H1 (cell line): ENCODE measurements around the gene OR9A4. TPM values are rescaled to one million over a fixed set of nuclear protein-coding genes. Genes with fewer than 3 reads are reported as not detected.

Experiments used
- CTCF ChIA-PET: fragments of 300-600 bp; sonication (Branson Sonifier 250); formaldehyde crosslinking; loops from one replicate; lab custom pipeline; 2021; ENCODE audit not compliant: partially characterized antibody; lab: Charles Lee
- POLR2A ChIA-PET: fragments of 300-600 bp; sonication (Branson Sonifier 250); formaldehyde crosslinking; loops from one replicate; lab custom pipeline; 2021; ENCODE audit warnings: inconsistent platforms; ENCODE audit not compliant: partially characterized antibody; lab: Charles Lee
- DNase-seq, 2 experiments: peaks; one replicate each; pipeline versions ENCODE4 v3.0.0 to v3.0.0-alpha.2; 2010 to 2022; ENCODE audit warnings: low spot score in 2 of 2, low read depth in 1 of 2, mixed read lengths in 1 of 2
- FAIRE-seq: peaks from 2 replicates; lab custom pipeline; 2011; peaks lifted over from hg19 to GRCh38; lab: Jason Lieb, UNC
- H2AFZ ChIP-seq: 2 replicates; pipeline ENCODE4 v1.8.1; 2012; ENCODE audit warnings: low read length, inconsistent platforms
- H2AK5ac ChIP-seq: 2 replicates; pipeline ENCODE4 v1.6.1; 2013; ENCODE audit warnings: low read depth, low read length
- H2BK120ac ChIP-seq: replicated peaks from 2 replicates; pipeline ENCODE3; 2013; ENCODE audit warnings: low read depth, low read length, inconsistent platforms
- H2BK12ac ChIP-seq: 2 replicates; pipeline ENCODE4 v1.6.1; 2013; ENCODE audit warnings: low read depth, low read length
- H2BK15ac ChIP-seq: 2 replicates; pipeline ENCODE4 v1.6.1; 2013; ENCODE audit warnings: low read length
- H2BK20ac ChIP-seq: 2 replicates; pipeline ENCODE4 v1.6.1; 2013; ENCODE audit warnings: low read length
- H2BK5ac ChIP-seq: 2 replicates; pipeline ENCODE4 v1.6.1; 2013; ENCODE audit warnings: low read depth, low read length
- H3K14ac ChIP-seq: 2 replicates; pipeline ENCODE4 v1.6.1; 2013; ENCODE audit warnings: inconsistent platforms; ENCODE audit not compliant: insufficient read length
- H3K18ac ChIP-seq: 2 replicates; pipeline ENCODE4 v1.6.1; 2013; ENCODE audit warnings: low read length; ENCODE audit errors: extremely low read depth
- H3K23ac ChIP-seq: 2 replicates; pipeline ENCODE4 v1.6.1; 2013; ENCODE audit warnings: inconsistent platforms; ENCODE audit not compliant: insufficient read length
- H3K23me2 ChIP-seq: 2 replicates; pipeline ENCODE4 v1.6.1; 2013; ENCODE audit warnings: low read depth, low read length
- H3K27ac ChIP-seq: 2 replicates; pipeline ENCODE4 v1.6.1; 2011; ENCODE audit warnings: low read depth, low read length, inconsistent platforms
- H3K27me3 ChIP-seq, 4 experiments: replicated peaks in 1 of 4; 1 replicate in 1 of 4; 2 replicates in 3 of 4; pipeline versions ENCODE4 v1.6.1 to v1.8.1; 2011 to 2013; ENCODE audit warnings: low read length in 3 of 4, mild to moderate bottlenecking in 3 of 4, inconsistent platforms in 2 of 4, mixed read lengths in 2 of 4, moderate library complexity in 1 of 4; ENCODE audit not compliant: control insufficient read depth in 3 of 4, insufficient read depth in 3 of 4; ENCODE audit errors: extremely low read depth in 1 of 4
- H3K36me3 ChIP-seq, 4 experiments: 2 replicates each; pipeline versions ENCODE4 v1.6.1 to v1.8.1; 2011 to 2013; ENCODE audit warnings: mild to moderate bottlenecking in 4 of 4, low read length in 3 of 4, moderate library complexity in 2 of 4, control low read depth in 1 of 4, inconsistent platforms in 1 of 4; ENCODE audit not compliant: insufficient read depth in 4 of 4, control insufficient read depth in 2 of 4
- H3K4ac ChIP-seq: replicated peaks from 2 replicates; pipeline ENCODE3; 2013; ENCODE audit warnings: low read length, low read depth, mixed read lengths, inconsistent platforms; ENCODE audit not compliant: insufficient read length
- H3K4me1 ChIP-seq, 4 experiments: replicated peaks in 1 of 4; 1 replicate in 1 of 4; 2 replicates in 3 of 4; pipeline versions ENCODE4 v1.6.1 to v1.8.1; 2011 to 2013; ENCODE audit warnings: low read length in 3 of 4, inconsistent platforms in 2 of 4, mixed read lengths in 1 of 4; ENCODE audit not compliant: insufficient read depth in 4 of 4, control insufficient read depth in 3 of 4
- H3K4me2 ChIP-seq, 2 experiments: 2 replicates each; pipeline versions ENCODE4 v1.6.1 to v1.8.1; 2011 to 2013; ENCODE audit warnings: low read depth in 2 of 2, low read length in 2 of 2, control low read depth in 1 of 2, inconsistent platforms in 1 of 2, mild to moderate bottlenecking in 1 of 2; ENCODE audit not compliant: insufficient read depth in 1 of 2
- H3K4me3 ChIP-seq, 4 experiments: fragments of 200-600, 300-600 bp in 1 of 4; sonication (generic), shearing (Covaris generic), sonication (Bioruptor Twin) in 1 of 4; 2 replicates each; pipeline versions ENCODE4 v1.5.1 to v1.8.1; 2011 to 2016; ENCODE audit warnings: low read length in 4 of 4, low read depth in 3 of 4, control low read depth in 2 of 4, inconsistent platforms in 2 of 4, mild to moderate bottlenecking in 2 of 4, mixed read lengths in 1 of 4, moderate library complexity in 1 of 4; ENCODE audit not compliant: insufficient read depth in 2 of 4; ENCODE audit errors: extremely low read depth in 1 of 4
- H3K56ac ChIP-seq: replicated peaks from 2 replicates; pipeline ENCODE3; 2013; ENCODE audit warnings: low read depth, mild to moderate bottlenecking, mixed read lengths, low read length, inconsistent platforms; ENCODE audit not compliant: insufficient read length
- H3K79me1 ChIP-seq: 2 replicates; pipeline ENCODE4 v1.6.1; 2013; ENCODE audit warnings: low read depth, low read length, control low read depth
- H3K79me2 ChIP-seq, 2 experiments: 2 replicates each; pipeline versions ENCODE4 v1.6.1 to v1.8.1; 2012 to 2013; ENCODE audit warnings: low read length in 2 of 2, mild to moderate bottlenecking in 2 of 2, inconsistent platforms in 1 of 2; ENCODE audit not compliant: insufficient read depth in 2 of 2, control insufficient read depth in 1 of 2
- H3K9ac ChIP-seq, 4 experiments: replicated peaks in 1 of 4; 1 replicate in 1 of 4; 2 replicates in 3 of 4; pipeline versions ENCODE4 v1.6.1 to v1.8.1; 2011 to 2013; ENCODE audit warnings: low read depth in 3 of 4, low read length in 3 of 4, control low read depth in 2 of 4, mild to moderate bottlenecking in 2 of 4, moderate library complexity in 2 of 4, inconsistent platforms in 1 of 4; ENCODE audit errors: extremely low read depth in 1 of 4
- H3K9me3 ChIP-seq, 2 experiments: 2 replicates each; pipeline versions ENCODE4 v1.6.1 to v1.8.1; 2012 to 2013; ENCODE audit warnings: mild to moderate bottlenecking in 2 of 2, moderate library complexity in 2 of 2, control low read depth in 1 of 2, inconsistent platforms in 1 of 2, low read depth in 1 of 2, low read length in 1 of 2, mixed read lengths in 1 of 2; ENCODE audit not compliant: insufficient read depth in 2 of 2
- H4K20me1 ChIP-seq, 2 experiments: replicated peaks in 1 of 2; 2 replicates each; pipeline versions ENCODE3 to v1.8.1; 2011 to 2013; ENCODE audit warnings: inconsistent platforms in 2 of 2, low read length in 2 of 2, mild to moderate bottlenecking in 1 of 2; ENCODE audit not compliant: insufficient read depth in 2 of 2, control insufficient read depth in 1 of 2
- H4K5ac ChIP-seq: 2 replicates; pipeline ENCODE4 v1.6.1; 2013; ENCODE audit warnings: low read length, low read depth, mixed read lengths, inconsistent platforms; ENCODE audit not compliant: insufficient read length
- H4K8ac ChIP-seq: 2 replicates; pipeline ENCODE4 v1.8.0; 2013; ENCODE audit warnings: mild to moderate bottlenecking, moderate library complexity, low read length, inconsistent platforms; ENCODE audit not compliant: insufficient read depth; ENCODE audit errors: extremely low read depth
- H4K91ac ChIP-seq: replicated peaks from 2 replicates; pipeline ENCODE3; 2013; ENCODE audit warnings: low read length, mixed read lengths, inconsistent platforms; ENCODE audit not compliant: insufficient read length
- ATF2 ChIP-seq: IDR thresholded peaks from 2 replicates; pipeline ENCODE4 v1.6.1; 2012; ENCODE audit warnings: low read length, inconsistent platforms
- JUN ChIP-seq: IDR thresholded peaks from 2 replicates; pipeline ENCODE4 v1.6.1; 2011; ENCODE audit warnings: low read depth, mild to moderate bottlenecking, improper control_type of control experiment, low read length
- RFX5 ChIP-seq: IDR thresholded peaks from 2 replicates; pipeline ENCODE4 v1.6.1; 2011; ENCODE audit warnings: low read depth, low read length, improper control_type of control experiment, borderline replicate concordance
- TEAD4 ChIP-seq: IDR thresholded peaks from 2 replicates; pipeline ENCODE4 v1.6.1; 2012; ENCODE audit warnings: low read depth, low read length, inconsistent platforms, mixed read lengths
- WGBS, 2 experiments: shearing (Covaris generic) in 1 of 2; methylation state at CpG; one replicate each; pipeline versions ENCODE4 v1.1.6 to v1.1.7; 2013 to 2015; ENCODE audit warnings: low lambda C conversion rate in 2 of 2, mixed read lengths in 2 of 2, inconsistent platforms in 1 of 2, low coverage in 1 of 2, missing lambda C conversion rate in 1 of 2; ENCODE audit not compliant: insufficient replicate concordance in 2 of 2, insufficient coverage in 1 of 2, insufficient read length in 1 of 2; ENCODE audit errors: extremely low coverage in 1 of 2, missing lambda C conversion rate in 1 of 2; 5-methylcytosine and 5-hydroxymethylcytosine counted together
- polyA plus RNA-seq, 7 experiments: library from polyadenylated mRNA; depleted of rRNA in 3 of 7; stranded (reverse) in 5 of 7; unstranded in 2 of 7; fragments of >200 nt in 5 of 7; fragments of 200-250 nt in 2 of 7; gene quantifications; 1 replicate in 5 of 7; 2 replicates in 1 of 7; 4 replicates in 1 of 7; pipeline versions ENCODE4 v1.2.1 to v1.2.3, GENCODE V29; 2011 to 2013; ENCODE audit warnings: missing spikeins in 2 of 7, mixed read lengths in 2 of 7
- total RNA-seq: library from RNA; stranded (reverse); fragmentation: NEBNext Ultra II Directional; extraction: Animal tissue kit (Norgen Biotek cat#: 25700); gene quantifications from 2 replicates; pipeline ENCODE4 v1.2.1, GENCODE V29; 2021
- TF ChIP-seq, protein P1 (sequence below): IDR thresholded peaks from 2 replicates; pipeline ENCODE4 v1.6.1; 2011; ENCODE audit warnings: low read length, improper control_type of control experiment

The OR9A4 gene
- total and polyA plus RNA-seq, 2 of the 8 experiments (the other 6 are each of a cell fraction or from before 2014, with no cell fraction given) = not detected

DNA sequence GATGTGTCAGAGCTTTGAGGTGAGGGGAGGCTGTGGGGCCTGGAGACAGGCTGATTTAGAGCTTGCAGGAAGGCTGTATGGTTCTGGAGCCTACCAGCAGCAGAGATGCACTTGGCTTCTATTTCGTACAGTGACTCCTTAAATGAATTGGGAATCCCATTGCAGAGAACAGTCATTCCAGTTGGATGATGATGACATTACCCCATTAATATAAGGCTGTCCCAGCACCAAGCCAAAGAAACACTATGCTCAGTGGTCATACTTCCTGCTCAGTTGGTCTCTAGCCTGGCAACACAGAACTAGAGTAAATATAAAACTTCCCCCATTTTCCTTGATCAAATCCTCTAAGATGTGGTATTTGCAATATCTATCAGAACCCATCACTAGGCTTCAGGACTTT is 36.3 kb downstream of the OR9A4 start:
- no peak overlapping the region for H2AK5ac ChIP-seq
- H3K4me2 ChIP-seq = no peak overlapping the region
- CTCF ChIA-PET = no interaction called here
- H2BK120ac ChIP-seq = no peak overlapping the region
- no peaks in the 10 kb centered on the region for H3K9me3 ChIP-seq
- FAIRE-seq (no peak), DNase-seq (no peak)
- peaks cover 0 to 6% (median 2%) of the 10 kb centered on the region in 4 experiments; a peak in 3 of 7 replicates for H3K4me1 ChIP-seq
- 94% methylated on average over 1 of the region's 1 CpG; no CpG with 5 or more reads in 1 of the 2 experiments for WGBS, 2 experiments
- no peaks in the 10 kb centered on the region for H3K36me3 ChIP-seq
- H4K8ac ChIP-seq = no peak overlapping the region
- no peak for TF ChIP-seq JUN
- TF ChIP-seq, protein P1, sequence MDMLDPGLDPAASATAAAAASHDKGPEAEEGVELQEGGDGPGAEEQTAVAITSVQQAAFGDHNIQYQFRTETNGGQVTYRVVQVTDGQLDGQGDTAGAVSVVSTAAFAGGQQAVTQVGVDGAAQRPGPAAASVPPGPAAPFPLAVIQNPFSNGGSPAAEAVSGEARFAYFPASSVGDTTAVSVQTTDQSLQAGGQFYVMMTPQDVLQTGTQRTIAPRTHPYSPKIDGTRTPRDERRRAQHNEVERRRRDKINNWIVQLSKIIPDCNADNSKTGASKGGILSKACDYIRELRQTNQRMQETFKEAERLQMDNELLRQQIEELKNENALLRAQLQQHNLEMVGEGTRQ = no peak
- TF ChIP-seq ATF2 = no peak
- no peak for TF ChIP-seq TEAD4
- TF ChIP-seq RFX5 = no peak
- no peak overlapping the region for H4K91ac ChIP-seq
- no peak overlapping the region for H2BK15ac ChIP-seq
- no peak overlapping the region for H2BK12ac ChIP-seq
- H3K4ac ChIP-seq = no peak overlapping the region
- no peak overlapping the region for H3K23ac ChIP-seq
- no peak overlapping the region for H3K27ac ChIP-seq
- H3K79me2 ChIP-seq = no peaks in the 10 kb centered on the region
- no peak overlapping the region for H4K5ac ChIP-seq
- no peak overlapping the region for H3K56ac ChIP-seq
- no peak overlapping the region for H2BK20ac ChIP-seq
- H3K18ac ChIP-seq = no peak overlapping the region
- H3K14ac ChIP-seq = no peak overlapping the region
- no peak overlapping the region; the same call in 1 of the 2 replicates for H2BK5ac ChIP-seq
- no peak overlapping the region for H2AFZ ChIP-seq
- H3K79me1 ChIP-seq = no peaks in the 10 kb centered on the region
- POLR2A ChIA-PET = no interaction called here
- no peak overlapping the region for H3K9ac ChIP-seq
- H4K20me1 ChIP-seq = no peaks in the 10 kb centered on the region
- H3K4me3 ChIP-seq = no peak overlapping the region
- no peaks in the 10 kb centered on the region for H3K27me3 ChIP-seq
- no peaks in the 10 kb centered on the region for H3K23me2 ChIP-seq
